ENCODE data around the gene TBX20. TPM values are rescaled to one million over a fixed set of nuclear protein-coding genes. Genes with fewer than 3 reads are reported as not detected.

Gene TBX20
- total RNA-seq, 1 experiment from 2014 or later: not detected

DNA sequence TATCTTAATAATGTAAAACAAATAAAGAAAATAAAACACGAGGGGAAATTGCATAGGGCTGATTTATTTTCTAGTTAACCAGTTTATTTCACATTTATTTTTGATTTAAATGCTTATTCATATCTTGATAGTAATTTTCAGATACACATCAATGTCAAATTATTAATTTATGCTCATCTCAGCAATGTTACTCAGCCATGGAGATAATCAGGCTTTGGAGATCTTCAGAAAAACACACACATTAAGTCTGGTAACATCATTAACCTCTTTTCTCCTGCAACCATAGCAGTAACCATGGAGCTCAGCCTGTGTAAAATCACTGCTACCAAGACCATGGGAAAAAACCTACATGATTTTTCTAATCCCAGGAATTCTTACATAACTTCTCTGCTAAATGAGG, 31.9 kb upstream of the TBX20 start:
- intact Hi-C loops (cut with micrococcal nuclease): no loop called here
- no peak for DNase-seq (ENCODE audit: unreplicated experiment)
- H3K27me3 Mint-ChIP-seq (ENCODE audit: insufficient read depth, unreplicated experiment): peaks cover 57% of the 10 kb centered on the region
- no peak overlapping the region for H3K27ac Mint-ChIP-seq (ENCODE audit: low read depth, unreplicated experiment)
- ChIA-PET CTCF (no interaction called here), POLR2A (no interaction called here)
- TF ChIP-seq, protein P1, sequence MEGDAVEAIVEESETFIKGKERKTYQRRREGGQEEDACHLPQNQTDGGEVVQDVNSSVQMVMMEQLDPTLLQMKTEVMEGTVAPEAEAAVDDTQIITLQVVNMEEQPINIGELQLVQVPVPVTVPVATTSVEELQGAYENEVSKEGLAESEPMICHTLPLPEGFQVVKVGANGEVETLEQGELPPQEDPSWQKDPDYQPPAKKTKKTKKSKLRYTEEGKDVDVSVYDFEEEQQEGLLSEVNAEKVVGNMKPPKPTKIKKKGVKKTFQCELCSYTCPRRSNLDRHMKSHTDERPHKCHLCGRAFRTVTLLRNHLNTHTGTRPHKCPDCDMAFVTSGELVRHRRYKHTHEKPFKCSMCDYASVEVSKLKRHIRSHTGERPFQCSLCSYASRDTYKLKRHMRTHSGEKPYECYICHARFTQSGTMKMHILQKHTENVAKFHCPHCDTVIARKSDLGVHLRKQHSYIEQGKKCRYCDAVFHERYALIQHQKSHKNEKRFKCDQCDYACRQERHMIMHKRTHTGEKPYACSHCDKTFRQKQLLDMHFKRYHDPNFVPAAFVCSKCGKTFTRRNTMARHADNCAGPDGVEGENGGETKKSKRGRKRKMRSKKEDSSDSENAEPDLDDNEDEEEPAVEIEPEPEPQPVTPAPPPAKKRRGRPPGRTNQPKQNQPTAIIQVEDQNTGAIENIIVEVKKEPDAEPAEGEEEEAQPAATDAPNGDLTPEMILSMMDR (IDR thresholded peaks at IDR 0.05; ENCODE audit: unreplicated experiment): no peak
- H3K4me3 Mint-ChIP-seq (ENCODE audit: unreplicated experiment): no peak overlapping the region
- H3K4me1 Mint-ChIP-seq (ENCODE audit: insufficient read depth, unreplicated experiment): no peaks in the 10 kb centered on the region
- no peaks in the 10 kb centered on the region for H3K9me3 Mint-ChIP-seq (ENCODE audit: unreplicated experiment)
- BruUV-seq (replicated peaks): no TSS peak
- H3K36me3 Mint-ChIP-seq (ENCODE audit: insufficient read depth, unreplicated experiment): no peaks in the 10 kb centered on the region

DNA sequence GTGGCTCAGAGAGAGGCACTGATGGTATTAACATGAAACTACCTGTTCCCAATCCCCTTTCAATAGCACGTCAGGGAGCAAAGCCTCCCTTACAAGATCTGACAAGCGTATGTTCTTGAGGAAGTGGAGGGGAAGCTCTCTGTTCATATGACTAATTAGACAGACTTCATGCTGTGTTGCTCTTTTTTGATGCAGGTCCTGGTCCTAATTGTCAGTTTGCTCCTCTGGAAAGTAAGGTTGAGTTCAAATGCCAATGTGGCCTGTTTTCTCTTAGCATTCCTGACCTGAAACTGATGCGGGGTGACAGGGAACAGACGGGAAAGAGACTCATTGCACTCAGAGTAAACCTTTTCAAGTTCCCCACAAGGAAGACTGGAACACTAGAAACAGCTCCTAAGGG, 27.0 kb upstream of the TBX20 start:
- intact Hi-C loops (cut with micrococcal nuclease): no loop called here
- Mint-ChIP-seq H3K27me3 (ENCODE audit: insufficient read depth, unreplicated experiment) (peaks cover 72% of the 10 kb centered on the region), H3K4me1 (ENCODE audit: insufficient read depth, unreplicated experiment) (no peaks in the 10 kb centered on the region), H3K9me3 (ENCODE audit: unreplicated experiment) (no peaks in the 10 kb centered on the region), H3K36me3 (ENCODE audit: insufficient read depth, unreplicated experiment) (no peaks in the 10 kb centered on the region), H3K27ac (ENCODE audit: low read depth, unreplicated experiment) (no peak overlapping the region), H3K4me3 (ENCODE audit: unreplicated experiment) (no peak overlapping the region)
- ChIA-PET CTCF (interaction anchor here (1.8 kb wide), 1 partner anchor 144 kb away, joined by 6 read pairs; no protein-coding TSS in a partner anchor), POLR2A (no interaction called here)
- no TSS peak for BruUV-seq (replicated peaks)
- no peak for DNase-seq (ENCODE audit: unreplicated experiment)
- TF ChIP-seq, protein P1 (IDR thresholded peaks at IDR 0.05; ENCODE audit: unreplicated experiment): no peak

DNA sequence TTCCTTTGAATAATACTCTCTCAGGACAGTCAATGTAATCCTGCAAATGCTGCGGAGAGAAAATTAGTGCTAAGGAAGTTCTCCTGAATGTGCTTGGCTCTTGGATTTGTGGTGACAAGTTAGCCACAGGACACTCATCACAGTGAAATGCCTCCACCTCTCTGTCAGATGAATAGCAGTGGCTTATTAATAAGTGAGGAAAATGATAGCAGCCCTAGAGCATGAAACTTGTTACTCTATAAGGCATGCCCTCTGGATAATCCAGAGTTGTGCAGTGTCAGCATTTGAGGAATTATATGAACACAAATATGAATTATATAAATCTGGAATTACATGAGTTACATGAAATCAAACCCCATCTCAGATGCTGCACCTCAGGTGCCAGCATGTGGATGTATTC, 23.5 kb upstream of the TBX20 start:
- Mint-ChIP-seq H3K9me3 (ENCODE audit: unreplicated experiment) (no peaks in the 10 kb centered on the region), H3K36me3 (ENCODE audit: insufficient read depth, unreplicated experiment) (no peaks in the 10 kb centered on the region), H3K27me3 (ENCODE audit: insufficient read depth, unreplicated experiment) (peaks cover 49% of the 10 kb centered on the region), H3K4me1 (ENCODE audit: insufficient read depth, unreplicated experiment) (no peaks in the 10 kb centered on the region), H3K27ac (ENCODE audit: low read depth, unreplicated experiment) (no peak overlapping the region), H3K4me3 (ENCODE audit: unreplicated experiment) (no peak overlapping the region)
- DNase-seq (ENCODE audit: unreplicated experiment): no peak
- CTCF ChIA-PET: no interaction called here
- BruUV-seq (replicated peaks): no TSS peak
- TF ChIP-seq, protein P1 (IDR thresholded peaks at IDR 0.05; ENCODE audit: unreplicated experiment): no peak
- POLR2A ChIA-PET: no interaction called here
- intact Hi-C loops (cut with micrococcal nuclease): no loop called here

DNA sequence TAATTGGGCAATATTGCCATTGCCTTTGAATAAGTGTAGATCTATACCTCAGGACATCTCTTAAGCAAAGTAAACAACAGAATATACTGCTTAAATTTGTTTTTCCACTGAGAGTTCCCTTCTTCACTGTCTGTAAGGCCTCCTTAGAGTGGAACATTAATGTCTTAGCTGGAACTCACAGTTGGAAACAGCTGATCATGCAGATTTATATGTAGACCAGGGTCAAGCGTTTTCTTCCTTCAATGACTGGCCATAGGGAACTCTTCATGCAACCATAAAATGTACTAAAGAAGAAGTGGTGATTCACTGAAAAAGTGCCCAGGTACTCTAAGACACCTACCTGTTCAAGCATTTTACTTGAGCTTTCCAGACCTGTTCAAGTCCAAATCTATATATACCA, 18.3 kb upstream of the TBX20 start:
- no peak overlapping the region for H3K4me3 Mint-ChIP-seq (ENCODE audit: unreplicated experiment)
- H3K27me3 Mint-ChIP-seq (ENCODE audit: insufficient read depth, unreplicated experiment): peaks cover 17% of the 10 kb centered on the region
- H3K36me3 Mint-ChIP-seq (ENCODE audit: insufficient read depth, unreplicated experiment): no peaks in the 10 kb centered on the region
- H3K4me1 Mint-ChIP-seq (ENCODE audit: insufficient read depth, unreplicated experiment): no peaks in the 10 kb centered on the region
- ChIA-PET POLR2A (no interaction called here), CTCF (interaction anchor here (0.6 kb wide), 1 partner anchor 266 kb away, joined by 3 read pairs; no protein-coding TSS in a partner anchor)
- no TSS peak for BruUV-seq (replicated peaks)
- no peak overlapping the region for H3K27ac Mint-ChIP-seq (ENCODE audit: low read depth, unreplicated experiment)
- intact Hi-C loops (cut with micrococcal nuclease): no loop called here
- TF ChIP-seq, protein P1 (IDR thresholded peaks at IDR 0.05; ENCODE audit: unreplicated experiment): no peak
- DNase-seq (ENCODE audit: unreplicated experiment): no peak
- no peaks in the 10 kb centered on the region for H3K9me3 Mint-ChIP-seq (ENCODE audit: unreplicated experiment)

Data from MCF 10A (cell line).